GM12873 (cell line): ENCODE results near the gene NABP1.

Source experiments
- TF ChIP-seq, protein P1 (sequence below): IDR thresholded peaks from 2 replicates; pipeline ENCODE4 v1.5.1; 2012; ENCODE audit warnings: low read depth, mild to moderate bottlenecking, moderate library complexity, low read length, control low read depth; ENCODE audit not compliant: insufficient read depth; ENCODE audit errors: missing control alignments

The NABP1 gene

DNA sequence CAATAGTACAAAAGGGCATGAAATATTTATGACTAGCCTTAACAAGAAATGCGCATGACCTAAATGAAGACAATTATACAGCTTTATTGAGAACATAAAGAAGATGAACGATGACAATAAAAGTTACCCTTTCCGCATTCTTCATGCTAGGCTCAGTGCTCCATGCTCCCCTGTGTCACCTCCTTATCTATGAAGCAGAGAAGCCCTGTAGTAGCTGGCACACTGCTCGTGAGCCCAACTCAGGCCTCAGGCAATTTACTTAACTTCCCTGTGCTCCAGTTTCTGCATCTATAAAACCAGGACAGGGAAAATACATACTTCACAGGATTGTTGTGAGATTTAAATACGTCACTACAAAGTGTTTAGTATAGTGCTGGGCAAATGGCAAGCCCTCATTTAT lies 34.5 kb upstream of the NABP1 start:
- TF ChIP-seq, protein P1, sequence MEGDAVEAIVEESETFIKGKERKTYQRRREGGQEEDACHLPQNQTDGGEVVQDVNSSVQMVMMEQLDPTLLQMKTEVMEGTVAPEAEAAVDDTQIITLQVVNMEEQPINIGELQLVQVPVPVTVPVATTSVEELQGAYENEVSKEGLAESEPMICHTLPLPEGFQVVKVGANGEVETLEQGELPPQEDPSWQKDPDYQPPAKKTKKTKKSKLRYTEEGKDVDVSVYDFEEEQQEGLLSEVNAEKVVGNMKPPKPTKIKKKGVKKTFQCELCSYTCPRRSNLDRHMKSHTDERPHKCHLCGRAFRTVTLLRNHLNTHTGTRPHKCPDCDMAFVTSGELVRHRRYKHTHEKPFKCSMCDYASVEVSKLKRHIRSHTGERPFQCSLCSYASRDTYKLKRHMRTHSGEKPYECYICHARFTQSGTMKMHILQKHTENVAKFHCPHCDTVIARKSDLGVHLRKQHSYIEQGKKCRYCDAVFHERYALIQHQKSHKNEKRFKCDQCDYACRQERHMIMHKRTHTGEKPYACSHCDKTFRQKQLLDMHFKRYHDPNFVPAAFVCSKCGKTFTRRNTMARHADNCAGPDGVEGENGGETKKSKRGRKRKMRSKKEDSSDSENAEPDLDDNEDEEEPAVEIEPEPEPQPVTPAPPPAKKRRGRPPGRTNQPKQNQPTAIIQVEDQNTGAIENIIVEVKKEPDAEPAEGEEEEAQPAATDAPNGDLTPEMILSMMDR = no peak

DNA sequence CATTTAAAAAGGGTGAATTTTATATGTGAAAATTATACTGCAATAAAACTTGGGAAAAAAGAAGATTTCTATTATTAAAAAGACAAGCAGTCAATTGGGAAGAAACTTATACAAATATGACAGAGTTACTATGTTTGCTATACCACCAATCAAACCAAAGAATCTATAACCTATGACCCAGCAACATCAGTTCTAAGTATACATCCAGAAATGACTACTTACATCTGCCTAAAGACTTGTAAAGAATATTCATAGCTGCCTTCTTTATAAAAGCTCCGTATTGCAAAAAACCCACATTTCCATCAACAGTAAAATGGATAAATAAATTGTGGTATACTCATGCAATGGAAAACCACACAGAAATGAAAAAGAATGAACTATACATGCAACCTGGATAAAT lies 32.9 kb upstream of the NABP1 start:
- TF ChIP-seq, protein P1 = no peak

DNA sequence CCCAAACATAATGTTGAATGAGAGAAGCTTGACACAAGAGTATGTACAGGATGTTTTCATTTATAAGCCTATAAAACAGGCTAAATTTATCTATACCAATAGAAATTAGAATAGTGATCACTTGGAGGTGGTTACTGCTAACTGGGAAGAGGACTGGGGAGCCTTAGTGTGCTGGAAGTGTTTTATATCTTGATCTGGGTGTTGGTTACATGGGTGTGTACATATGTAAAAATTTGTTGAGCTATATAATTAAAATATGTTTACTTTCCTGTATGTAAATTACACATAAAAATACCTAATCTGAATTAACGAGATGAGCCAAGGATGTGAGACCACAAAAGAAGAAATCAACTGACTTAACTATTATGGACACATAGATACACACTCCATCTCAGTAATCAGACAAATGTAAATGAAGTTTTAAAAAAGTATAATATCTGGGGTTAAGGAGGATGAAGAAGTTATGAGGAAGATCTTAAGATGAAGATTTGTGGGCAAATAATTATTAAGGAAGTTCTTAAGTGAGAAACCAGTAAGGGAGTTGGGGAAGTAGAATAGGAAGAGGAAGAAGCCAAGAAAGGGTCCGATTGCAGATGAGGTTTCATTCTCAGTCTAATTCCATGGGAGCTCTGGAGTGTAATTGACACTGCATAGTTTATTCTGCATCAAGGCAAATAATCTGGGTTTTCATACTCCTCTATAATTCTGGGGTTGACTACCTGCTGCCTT lies 32.3 kb upstream of the NABP1 start:
- TF ChIP-seq, protein P1 = no peak

DNA sequence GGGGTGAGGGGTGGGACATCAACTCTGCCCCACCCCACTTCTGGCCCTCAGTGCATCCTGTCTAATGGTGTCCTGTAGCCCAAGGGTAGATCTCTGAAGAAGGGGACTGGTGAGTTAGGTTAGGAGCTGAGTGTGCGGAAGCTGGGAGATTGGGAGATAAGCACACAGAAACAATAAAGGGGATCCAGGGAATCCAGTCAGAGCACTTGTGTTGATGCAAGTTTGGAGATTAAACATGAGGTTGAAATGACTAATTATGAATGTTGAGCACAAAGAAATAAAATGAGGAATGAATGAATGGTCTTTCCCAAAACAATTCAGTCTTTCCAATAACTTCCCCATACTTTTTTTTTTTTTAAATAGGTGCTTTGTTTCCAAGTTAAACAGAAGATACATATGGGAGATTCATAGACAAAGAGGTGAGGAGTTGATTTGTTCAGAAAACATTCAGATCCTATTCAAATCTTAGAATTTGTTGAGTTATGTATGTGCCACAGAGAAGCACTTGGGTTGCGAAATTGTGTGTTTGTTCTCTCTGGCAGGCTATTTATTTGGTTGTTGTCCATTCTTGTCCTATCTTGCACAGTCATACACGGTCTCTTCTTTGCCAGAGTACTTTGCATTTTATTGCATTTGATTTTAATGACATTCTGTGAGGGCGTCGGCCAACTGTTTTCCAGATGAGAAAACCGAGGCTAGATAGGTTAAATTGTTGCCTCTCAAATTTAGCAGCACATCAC lies 31.6 kb upstream of the NABP1 start:
- TF ChIP-seq, protein P1 = no peak

DNA sequence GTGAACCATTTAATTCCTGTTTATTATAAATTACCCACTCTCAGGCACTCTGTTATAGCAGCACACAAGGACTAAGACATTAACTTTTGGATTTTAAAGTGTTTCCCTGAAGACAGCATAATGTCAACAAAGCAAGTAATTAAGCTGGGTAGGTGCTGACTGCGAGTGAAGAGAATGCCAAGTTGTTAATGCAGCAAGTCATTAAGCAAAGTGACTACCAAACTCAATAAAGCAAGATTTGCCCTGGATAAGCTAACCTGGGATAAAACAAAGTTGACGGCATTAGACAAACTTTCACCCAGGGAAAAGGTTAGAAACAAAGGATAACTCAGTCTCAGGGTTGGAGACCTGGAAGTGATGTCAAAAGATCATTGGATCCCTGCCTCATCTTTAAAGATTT lies 28.4 kb upstream of the NABP1 start:
- TF ChIP-seq, protein P1 = no peak

DNA sequence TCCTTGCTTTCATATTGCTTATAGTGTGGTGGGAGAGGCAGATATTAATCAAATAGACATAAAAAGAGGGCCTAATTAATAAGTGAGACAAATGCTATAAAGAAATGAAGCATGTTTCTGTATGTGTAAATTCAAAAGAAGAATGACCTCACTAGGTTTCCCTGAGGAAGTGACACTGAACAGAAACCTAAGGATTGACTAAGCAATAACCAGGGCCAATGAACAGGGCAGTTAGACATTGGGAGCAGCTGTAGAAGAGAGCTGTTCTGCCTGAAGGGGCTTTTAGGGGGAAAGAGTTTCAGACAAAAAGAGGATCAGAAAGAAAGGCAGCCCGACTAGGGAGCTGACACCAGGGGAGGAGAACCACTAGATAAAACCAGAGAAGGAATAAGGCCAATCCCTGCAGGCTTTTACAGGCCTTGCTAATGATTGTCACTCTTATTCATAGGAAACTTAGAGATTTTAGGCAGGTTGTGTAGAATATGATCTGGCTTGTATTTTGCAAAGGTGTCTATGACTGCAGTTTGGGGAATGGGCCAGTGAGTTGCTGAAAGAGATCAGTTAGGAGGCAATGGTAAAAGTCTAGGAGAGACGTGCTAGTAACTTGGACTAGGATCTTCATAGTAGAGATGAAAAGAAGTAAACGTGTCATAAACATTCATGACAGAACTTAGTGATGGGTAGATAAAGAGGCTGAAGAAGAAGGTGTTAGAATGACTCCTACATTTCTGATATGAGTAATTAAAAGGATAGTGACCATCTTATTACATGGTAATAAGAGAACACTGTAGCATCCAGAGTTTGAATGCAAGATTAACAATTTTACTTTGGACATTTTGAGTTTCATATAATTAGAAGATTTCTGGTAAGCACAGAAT lies 26.8 kb upstream of the NABP1 start:
- TF ChIP-seq, protein P1 = no peak
